Heart left ventricle (tissue), 13 donors: ENCODE results near the gene IGSF5.

Experiments used
- POLR2A ChIP-seq, 2 donors: fragments of 450-650 bp; IDR thresholded peaks; one replicate each; pipeline ENCODE4 v1.6.1; 2017; ENCODE audit warnings: antibody characterized with exemption in 2 of 2, mild to moderate bottlenecking in 2 of 2, moderate library complexity in 2 of 2
- TF ChIP-seq, protein P1 (sequence below), 12 donors: fragments of 200-600 bp; sonication (generic) in 4 of 12; IDR thresholded peaks; one replicate each; pipeline versions ENCODE4 v1.5.0 to v1.8.0; 2018 to 2022; ENCODE audit warnings: antibody characterized with exemption in 12 of 12, mild to moderate bottlenecking in 5 of 12
- donor health status: ischemic (EF 13 %, LVEDD 7.1; RV severe dilation, severe dysfunction).
- donor health status: DM: no; HTN: yes; CAD: no.
- donor health status: DM: no; HTN: no; CAD: no.
- donor health status: ischemic (EF 25% LVEDD 6.9; RV normal size, moderate dysfunction).
- donor health status: ischemic (EF 25% LVEDD 5.7; RV mildly dilated, moderate dysfunction).
- donor health status: ischemic (EF 35%, LVEDD 5.7; RV mildly dilated, moderate dysfunction).
- donor health status: nonischemic (EF 11% LVEDD 7.7; RV severe dilation, severe dysfunction).
- donor health status: DM: yes; HTN: yes; CAD: no.
- donor health status: PGD.
- donor health status: ischemic (EF 29% LVEDD 5.4; RV normal size, mild dysfunction).
- donor health status: nonischemic (EF 23%, LVEDD 6.1; RV moderate dilation, normal function).

DNA sequence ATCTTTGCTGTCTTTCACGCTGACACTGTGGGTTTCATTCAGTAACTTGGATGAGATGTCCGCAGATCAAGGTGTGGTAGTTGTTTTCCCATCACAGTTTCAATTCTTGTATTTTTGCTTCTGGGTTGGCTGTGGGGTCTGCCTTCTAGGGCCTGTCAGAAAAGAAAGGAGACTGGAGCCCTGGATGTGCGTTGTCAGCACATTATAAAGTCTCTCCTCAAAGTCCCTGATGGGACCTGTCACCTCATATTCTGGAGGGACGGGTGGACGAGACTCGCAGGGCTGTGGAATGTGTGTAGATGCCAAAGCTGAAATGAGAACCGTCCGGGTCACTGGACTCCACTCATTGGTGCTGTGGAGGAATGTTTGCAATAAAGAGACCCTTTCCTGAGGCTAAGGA is 11.3 kb downstream of the IGSF5 start:
- TF ChIP-seq, protein P1, sequence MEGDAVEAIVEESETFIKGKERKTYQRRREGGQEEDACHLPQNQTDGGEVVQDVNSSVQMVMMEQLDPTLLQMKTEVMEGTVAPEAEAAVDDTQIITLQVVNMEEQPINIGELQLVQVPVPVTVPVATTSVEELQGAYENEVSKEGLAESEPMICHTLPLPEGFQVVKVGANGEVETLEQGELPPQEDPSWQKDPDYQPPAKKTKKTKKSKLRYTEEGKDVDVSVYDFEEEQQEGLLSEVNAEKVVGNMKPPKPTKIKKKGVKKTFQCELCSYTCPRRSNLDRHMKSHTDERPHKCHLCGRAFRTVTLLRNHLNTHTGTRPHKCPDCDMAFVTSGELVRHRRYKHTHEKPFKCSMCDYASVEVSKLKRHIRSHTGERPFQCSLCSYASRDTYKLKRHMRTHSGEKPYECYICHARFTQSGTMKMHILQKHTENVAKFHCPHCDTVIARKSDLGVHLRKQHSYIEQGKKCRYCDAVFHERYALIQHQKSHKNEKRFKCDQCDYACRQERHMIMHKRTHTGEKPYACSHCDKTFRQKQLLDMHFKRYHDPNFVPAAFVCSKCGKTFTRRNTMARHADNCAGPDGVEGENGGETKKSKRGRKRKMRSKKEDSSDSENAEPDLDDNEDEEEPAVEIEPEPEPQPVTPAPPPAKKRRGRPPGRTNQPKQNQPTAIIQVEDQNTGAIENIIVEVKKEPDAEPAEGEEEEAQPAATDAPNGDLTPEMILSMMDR (IDR thresholded peaks at IDR 0.05) = no peak
- no peak for TF ChIP-seq POLR2A (IDR thresholded peaks at IDR 0.05)
